Suprapubic skin (tissue), 4 donors: ENCODE results near the gene TRIM13.

Experiments
- POLR2A ChIP-seq, 2 donors: fragments of 450-650 bp; IDR thresholded peaks; one replicate each; pipeline ENCODE4 v1.6.1; 2017; ENCODE audit warnings: antibody characterized with exemption in 2 of 2, mild to moderate bottlenecking in 2 of 2, moderate library complexity in 2 of 2
- POLR2AphosphoS5 ChIP-seq, 3 donors: sonication (generic); formaldehyde crosslinking; IDR thresholded peaks; one replicate each; pipeline ENCODE4 v1.6.1; 2017; ENCODE audit warnings: antibody characterized with exemption in 3 of 3
- TF ChIP-seq, protein P1 (sequence below), 2 donors: fragments of 200-600 bp in 1 of 2; fragments of 450-650 bp in 1 of 2; sonication (generic) in 1 of 2; IDR thresholded peaks; one replicate each; pipeline ENCODE4 v1.5.1; 2016 to 2019; ENCODE audit warnings: antibody characterized with exemption in 2 of 2, mild to moderate bottlenecking in 1 of 2, moderate library complexity in 1 of 2

DNA sequence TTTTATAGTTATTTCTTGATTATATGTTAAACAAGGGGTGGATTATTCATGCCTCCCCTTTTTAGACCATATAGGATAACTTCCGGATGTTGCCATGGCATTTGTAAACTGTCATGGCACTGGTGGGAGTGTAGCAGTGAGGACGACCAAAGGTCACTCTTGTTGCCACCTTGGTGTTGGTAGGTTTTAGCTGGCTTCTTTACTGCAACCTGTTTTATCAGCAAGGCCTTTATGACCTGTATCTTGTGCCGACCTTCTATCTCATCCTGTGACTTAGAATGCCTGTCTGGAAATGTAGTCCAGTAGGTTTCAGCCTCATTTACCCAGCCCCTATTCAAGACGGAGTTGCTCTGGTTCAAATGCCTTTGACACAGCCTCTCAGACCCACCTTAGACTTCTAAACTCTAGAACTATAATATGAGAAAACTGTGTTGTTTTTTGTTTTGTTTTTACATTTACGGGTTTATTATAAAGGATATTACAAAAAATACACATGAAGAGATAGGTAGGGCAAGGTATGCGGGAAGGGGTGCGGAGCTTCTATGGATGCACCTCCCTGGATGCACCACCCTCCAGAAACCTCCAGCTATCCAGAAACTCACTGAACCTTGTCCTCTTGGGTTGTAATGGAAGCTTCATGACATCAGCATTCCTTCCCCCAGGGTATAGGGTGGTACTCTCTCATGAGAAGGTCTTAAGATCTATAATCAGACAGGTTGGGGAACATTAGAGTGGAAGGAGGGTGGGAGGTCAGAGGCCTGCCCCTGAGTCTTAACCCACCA is 44.9 kb upstream of the TRIM13 start:
- TF ChIP-seq POLR2AphosphoS5 (IDR thresholded peaks at IDR 0.05) (no peak), POLR2A (IDR thresholded peaks at IDR 0.05) (no peak)
- TF ChIP-seq, protein P1, sequence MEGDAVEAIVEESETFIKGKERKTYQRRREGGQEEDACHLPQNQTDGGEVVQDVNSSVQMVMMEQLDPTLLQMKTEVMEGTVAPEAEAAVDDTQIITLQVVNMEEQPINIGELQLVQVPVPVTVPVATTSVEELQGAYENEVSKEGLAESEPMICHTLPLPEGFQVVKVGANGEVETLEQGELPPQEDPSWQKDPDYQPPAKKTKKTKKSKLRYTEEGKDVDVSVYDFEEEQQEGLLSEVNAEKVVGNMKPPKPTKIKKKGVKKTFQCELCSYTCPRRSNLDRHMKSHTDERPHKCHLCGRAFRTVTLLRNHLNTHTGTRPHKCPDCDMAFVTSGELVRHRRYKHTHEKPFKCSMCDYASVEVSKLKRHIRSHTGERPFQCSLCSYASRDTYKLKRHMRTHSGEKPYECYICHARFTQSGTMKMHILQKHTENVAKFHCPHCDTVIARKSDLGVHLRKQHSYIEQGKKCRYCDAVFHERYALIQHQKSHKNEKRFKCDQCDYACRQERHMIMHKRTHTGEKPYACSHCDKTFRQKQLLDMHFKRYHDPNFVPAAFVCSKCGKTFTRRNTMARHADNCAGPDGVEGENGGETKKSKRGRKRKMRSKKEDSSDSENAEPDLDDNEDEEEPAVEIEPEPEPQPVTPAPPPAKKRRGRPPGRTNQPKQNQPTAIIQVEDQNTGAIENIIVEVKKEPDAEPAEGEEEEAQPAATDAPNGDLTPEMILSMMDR (IDR thresholded peaks at IDR 0.05): no peak
